ENCODE measurements around the gene ACTRT2. TPM values are rescaled to one million over a fixed set of nuclear protein-coding genes. Genes with fewer than 3 reads are reported as not detected.

Gene ACTRT2
- total and polyA plus RNA-seq, 9 donors, result not detected

DNA sequence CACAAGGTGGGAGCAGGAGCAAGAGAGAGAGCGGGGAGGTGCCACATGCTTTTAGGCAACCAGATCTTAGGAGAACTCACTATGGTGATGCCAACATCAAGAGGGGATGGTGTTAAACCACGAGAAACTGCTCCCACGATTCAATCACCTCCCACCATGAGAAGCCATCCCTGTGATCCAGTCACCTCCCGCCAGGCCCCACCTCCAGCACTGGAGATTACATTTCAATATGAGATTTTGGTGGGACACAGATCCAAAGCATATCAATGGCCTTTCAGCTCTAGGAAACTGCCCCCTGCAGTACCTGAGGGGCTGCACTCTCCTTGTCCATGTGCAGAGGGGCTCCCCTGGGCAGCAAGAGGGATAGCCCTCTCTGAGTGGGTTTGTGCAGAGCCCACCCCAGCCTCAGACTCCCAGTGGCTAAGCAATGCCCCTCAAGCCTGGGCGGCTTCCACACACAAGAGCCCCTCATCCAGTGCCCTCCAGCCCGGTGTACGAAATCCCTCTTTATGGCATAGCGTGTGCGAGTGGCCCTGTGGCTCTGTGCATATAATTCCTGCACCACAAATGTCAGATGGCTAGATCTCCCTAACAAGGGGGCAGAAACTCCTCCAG lies 32.2 kb downstream of the ACTRT2 start:
- no peaks in the 10 kb centered on the region for H3K36me3 ChIP-seq
- DNase-seq, result no peak
- no peak for TF ChIP-seq CTCF (IDR thresholded peaks at IDR 0.05)
- no peak for TF ChIP-seq POLR2A (IDR thresholded peaks at IDR 0.05)
- no peak for TF ChIP-seq EP300 (IDR thresholded peaks at IDR 0.05)
- H3K4me3 ChIP-seq, result no peak overlapping the region
- WGBS, 3 donors, result 83 to 88% (median 87%) methylated on average over 9 of the region's 9 CpGs
- no peaks in the 10 kb centered on the region for H3K4me1 ChIP-seq (ENCODE audit: insufficient read depth)
- H3K9me3 ChIP-seq, result no peaks in the 10 kb centered on the region
- no peaks in the 10 kb centered on the region for H3K27me3 ChIP-seq
- intact Hi-C loops (cut with DNase I), result no loop called here
- no peak overlapping the region for H3K27ac ChIP-seq

DNA sequence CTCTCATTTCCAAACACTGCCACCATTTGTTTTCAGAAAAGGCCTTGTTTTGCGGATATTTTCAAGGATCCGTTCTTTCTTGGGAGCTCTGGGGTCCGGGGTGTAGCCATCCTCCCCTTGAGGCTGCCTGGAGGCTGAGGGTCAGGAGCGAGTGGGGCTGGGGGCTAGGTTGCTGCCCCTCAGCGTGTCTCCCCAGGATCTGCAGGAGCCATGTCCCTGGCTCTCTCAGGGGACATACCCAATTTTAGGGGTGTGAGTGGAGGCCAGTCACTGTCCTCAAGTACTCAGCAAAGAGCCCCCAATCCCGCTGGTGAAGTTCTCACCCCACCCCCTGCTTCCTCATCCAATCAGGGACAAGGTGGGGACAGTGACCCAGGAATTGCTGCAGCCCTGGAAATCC lies 32.7 kb downstream of the ACTRT2 start:
- H3K36me3 ChIP-seq, result no peaks in the 10 kb centered on the region
- TF ChIP-seq CTCF (IDR thresholded peaks at IDR 0.05) (no peak), EP300 (IDR thresholded peaks at IDR 0.05) (no peak), POLR2A (IDR thresholded peaks at IDR 0.05) (no peak)
- no peaks in the 10 kb centered on the region for H3K4me1 ChIP-seq (ENCODE audit: insufficient read depth)
- H3K4me3 ChIP-seq, result no peak overlapping the region
- no peaks in the 10 kb centered on the region for H3K9me3 ChIP-seq
- no peaks in the 10 kb centered on the region for H3K27me3 ChIP-seq
- intact Hi-C loops (cut with DNase I), result no loop called here
- 77 to 90% (median 82%) methylated on average over 6 of the region's 6 CpGs for WGBS, 3 donors
- no peak for DNase-seq
- no peak overlapping the region for H3K27ac ChIP-seq

DNA sequence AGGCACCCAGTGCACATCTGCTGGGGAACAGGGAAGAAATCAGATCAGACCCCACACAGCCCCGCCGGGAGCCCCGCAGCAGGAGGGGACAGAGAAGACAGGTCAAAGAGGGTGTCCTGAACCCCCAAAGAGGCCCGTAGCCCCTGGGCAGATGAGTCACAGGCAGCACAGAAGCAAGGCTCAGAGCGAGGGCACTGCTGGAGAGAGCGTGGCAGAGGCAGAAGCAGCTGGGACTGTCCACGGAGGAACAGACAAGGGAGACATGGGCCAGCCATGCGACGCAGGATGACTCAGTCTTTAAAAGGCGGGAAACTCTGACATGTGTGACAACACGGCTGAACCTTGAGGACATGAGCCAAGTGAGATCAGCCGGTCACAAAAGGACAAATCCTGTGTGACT lies 33.2 kb downstream of the ACTRT2 start:
- H3K4me3 ChIP-seq, result no peak overlapping the region
- 82 to 86% (median 83%) methylated on average over 12 of the region's 12 CpGs for WGBS, 3 donors
- intact Hi-C loops (cut with DNase I), result no loop called here
- H3K36me3 ChIP-seq, result no peaks in the 10 kb centered on the region
- no peaks in the 10 kb centered on the region for H3K4me1 ChIP-seq (ENCODE audit: insufficient read depth)
- H3K27me3 ChIP-seq, result no peaks in the 10 kb centered on the region
- H3K9me3 ChIP-seq, result no peaks in the 10 kb centered on the region
- no peak for DNase-seq
- H3K27ac ChIP-seq, result no peak overlapping the region
- no peak for TF ChIP-seq EP300 (IDR thresholded peaks at IDR 0.05)
- no peak for TF ChIP-seq POLR2A (IDR thresholded peaks at IDR 0.05)
- TF ChIP-seq CTCF (IDR thresholded peaks at IDR 0.05), result no peak

GRCh38 chr1:3055051-3055450 lies 33.8 kb downstream of the ACTRT2 start:
- WGBS, 3 donors, result 53 to 74% (median 58%) methylated on average over 9 of the region's 9 CpGs
- no peak overlapping the region for H3K4me3 ChIP-seq
- no peaks in the 10 kb centered on the region for H3K4me1 ChIP-seq (ENCODE audit: insufficient read depth)
- no peak for DNase-seq
- H3K27me3 ChIP-seq, result no peaks in the 10 kb centered on the region
- H3K27ac ChIP-seq, result no peak overlapping the region
- intact Hi-C loops (cut with DNase I), result no loop called here
- TF ChIP-seq POLR2A (IDR thresholded peaks at IDR 0.05) (no peak), CTCF (IDR thresholded peaks at IDR 0.05) (no peak), EP300 (IDR thresholded peaks at IDR 0.05) (no peak)
- H3K9me3 ChIP-seq, result no peaks in the 10 kb centered on the region
- H3K36me3 ChIP-seq, result no peaks in the 10 kb centered on the region
